PFSK-1 (cell line): Measurements from ENCODE around the gene LTV1.

ENCODE experiments used
- FOXP2 ChIP-seq: optimal IDR thresholded peaks from 2 replicates; pipeline ENCODE3; 2011; ENCODE audit warnings: borderline replicate concordance, control low read depth, inconsistent platforms; ENCODE audit not compliant: insufficient read depth; ENCODE audit errors: extremely low read length, extremely low read depth
- POLR2AphosphoS5 ChIP-seq: IDR thresholded peaks from 2 replicates; pipeline ENCODE4 v1.6.1; 2012; ENCODE audit warnings: low read depth, mild to moderate bottlenecking, control low read depth, low read length, moderate library complexity
- REST ChIP-seq, 2 experiments: IDR thresholded peaks; 2 replicates each; pipeline versions ENCODE4 v1.6.1 to v1.8.0; 2011 to 2012; ENCODE audit warnings: low read depth in 2 of 2, low read length in 2 of 2, control low read depth in 1 of 2, inconsistent platforms in 1 of 2, mild to moderate bottlenecking in 1 of 2, moderate library complexity in 1 of 2; ENCODE audit not compliant: insufficient read depth in 1 of 2
- SIN3A ChIP-seq: IDR thresholded peaks from 2 replicates; pipeline ENCODE4 v1.6.1; 2012; ENCODE audit warnings: mild to moderate bottlenecking, low read length, moderate library complexity, borderline replicate concordance; ENCODE audit not compliant: insufficient read depth
- TAF1 ChIP-seq: IDR thresholded peaks from 2 replicates; pipeline ENCODE4 v1.6.1; 2012; ENCODE audit warnings: low read length, control low read depth, borderline replicate concordance; ENCODE audit not compliant: insufficient read depth

The LTV1 gene

DNA sequence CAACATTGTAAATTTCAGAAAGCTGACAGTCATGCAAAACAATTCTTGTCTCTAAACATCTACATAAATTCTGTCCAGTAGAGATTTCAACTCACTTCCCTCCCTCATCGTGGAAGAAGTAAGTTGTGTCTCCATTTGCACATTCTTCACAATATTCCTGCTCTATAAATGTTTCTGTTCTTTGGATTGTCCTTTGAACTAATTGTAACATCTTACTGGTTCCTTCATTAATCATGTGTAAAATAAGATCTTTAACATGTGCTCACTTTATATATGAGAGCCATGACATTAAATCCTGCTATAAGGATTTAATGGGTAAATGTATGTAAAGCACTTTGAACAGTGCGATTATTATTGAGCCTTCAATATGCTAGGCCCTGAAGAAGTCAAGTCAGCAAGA lies 7.0 kb upstream of the LTV1 start:
- TF ChIP-seq POLR2AphosphoS5 (no peak), SIN3A (no peak), REST (IDR thresholded peaks at IDR 0.05; ENCODE audit: insufficient read depth in 1 of 2, low read depth in 2 of 2, low read length in 2 of 2) (no peak), TAF1 (no peak), FOXP2 (no peak)

GRCh38 chr6:143838395-143838794 lies 4.7 kb upstream of the LTV1 start:
- TF ChIP-seq TAF1 (no peak), SIN3A (no peak), POLR2AphosphoS5 (no peak), REST (IDR thresholded peaks at IDR 0.05; ENCODE audit: insufficient read depth in 1 of 2, low read depth in 2 of 2, low read length in 2 of 2) (no peak), FOXP2 (no peak)

DNA sequence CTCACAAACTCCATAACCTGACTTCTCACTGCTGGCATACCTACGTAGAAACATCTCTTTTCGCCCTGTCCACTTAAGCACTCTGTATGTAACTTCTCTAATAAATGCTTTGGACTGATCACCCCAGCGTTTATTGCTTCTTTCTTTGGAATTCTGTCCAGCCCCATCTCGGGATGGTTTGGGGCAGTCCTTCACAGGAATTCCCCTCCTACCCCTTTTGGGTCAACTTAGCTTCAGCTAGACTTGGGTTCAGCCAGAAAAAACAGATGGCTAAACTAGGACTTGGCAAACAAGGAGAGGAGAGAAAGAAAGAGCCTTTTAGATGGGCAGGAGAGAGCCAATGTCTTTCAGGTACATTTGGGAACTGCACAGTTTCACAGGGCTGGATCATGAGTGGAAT lies 3.9 kb upstream of the LTV1 start:
- TF ChIP-seq TAF1 (no peak), SIN3A (no peak), POLR2AphosphoS5 (no peak)

DNA sequence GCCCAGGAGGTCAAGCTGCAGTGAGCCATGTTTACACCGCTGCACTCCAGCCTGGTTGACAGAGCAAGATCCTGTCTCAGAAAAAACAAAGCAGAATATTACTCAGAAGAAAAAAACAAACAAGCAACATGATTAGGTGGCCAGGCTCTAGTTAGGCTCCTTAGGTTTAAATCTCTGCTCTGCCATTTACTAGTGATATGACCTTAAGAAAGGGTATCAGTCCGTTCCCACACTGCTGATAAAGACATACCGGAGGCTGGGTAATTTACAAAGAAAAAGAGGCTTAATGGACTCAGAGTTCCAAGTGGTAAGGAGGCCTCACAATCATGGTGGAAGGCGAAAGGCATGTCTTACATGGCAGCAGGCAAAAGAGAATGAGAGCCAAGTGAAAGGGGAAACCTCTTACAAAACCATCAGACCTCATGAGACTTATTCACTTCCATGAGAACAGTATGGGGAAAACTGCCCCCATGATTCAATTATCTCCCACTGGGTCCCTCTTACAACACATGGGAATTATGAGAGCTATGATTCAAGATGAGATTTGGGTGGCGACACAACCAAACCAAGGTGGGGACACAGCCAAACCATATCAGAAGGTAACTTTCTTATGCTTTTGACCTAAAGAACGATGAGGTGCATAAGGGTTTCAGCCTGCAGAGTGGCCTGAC lies 2.4 kb upstream of the LTV1 start:
- TF ChIP-seq FOXP2 (no peak), REST (IDR thresholded peaks at IDR 0.05; ENCODE audit: insufficient read depth in 1 of 2, low read depth in 2 of 2, low read length in 2 of 2) (no peak), TAF1 (no peak), SIN3A (no peak)

DNA sequence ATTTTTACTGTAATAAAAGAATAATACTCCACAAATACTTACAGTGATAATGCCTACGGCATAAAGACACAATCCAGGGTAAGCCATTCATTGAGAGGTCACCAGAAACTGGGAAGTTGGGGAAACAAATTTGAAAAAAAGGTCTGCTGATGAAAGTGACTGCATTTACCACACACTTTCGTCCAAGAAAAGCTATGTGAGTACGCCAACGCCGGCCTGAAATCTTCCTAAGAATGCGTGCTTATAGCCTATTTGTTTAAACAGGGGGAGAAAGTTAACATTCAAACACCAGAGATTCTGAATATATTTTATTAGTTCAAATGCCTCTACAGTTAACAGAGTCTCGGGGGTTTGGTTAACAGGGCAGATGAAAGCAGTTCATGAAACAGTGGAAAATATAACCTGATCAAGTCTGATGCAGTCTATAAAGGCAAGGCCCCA lies 657 bp upstream of the LTV1 start:
- TF ChIP-seq FOXP2 (no peak), POLR2AphosphoS5 (no peak), SIN3A (no peak), TAF1 (no peak), REST (IDR thresholded peaks at IDR 0.05; ENCODE audit: insufficient read depth in 1 of 2, low read depth in 2 of 2, low read length in 2 of 2) (no peak)
